NCI-H510A (cell line): Measurements from ENCODE around the gene SEC23A.

Experiments
- DNase-seq: peaks from one replicate; lab custom pipeline; 2025; lab: John Stamatoyannopoulos, UW

Gene SEC23A

DNA sequence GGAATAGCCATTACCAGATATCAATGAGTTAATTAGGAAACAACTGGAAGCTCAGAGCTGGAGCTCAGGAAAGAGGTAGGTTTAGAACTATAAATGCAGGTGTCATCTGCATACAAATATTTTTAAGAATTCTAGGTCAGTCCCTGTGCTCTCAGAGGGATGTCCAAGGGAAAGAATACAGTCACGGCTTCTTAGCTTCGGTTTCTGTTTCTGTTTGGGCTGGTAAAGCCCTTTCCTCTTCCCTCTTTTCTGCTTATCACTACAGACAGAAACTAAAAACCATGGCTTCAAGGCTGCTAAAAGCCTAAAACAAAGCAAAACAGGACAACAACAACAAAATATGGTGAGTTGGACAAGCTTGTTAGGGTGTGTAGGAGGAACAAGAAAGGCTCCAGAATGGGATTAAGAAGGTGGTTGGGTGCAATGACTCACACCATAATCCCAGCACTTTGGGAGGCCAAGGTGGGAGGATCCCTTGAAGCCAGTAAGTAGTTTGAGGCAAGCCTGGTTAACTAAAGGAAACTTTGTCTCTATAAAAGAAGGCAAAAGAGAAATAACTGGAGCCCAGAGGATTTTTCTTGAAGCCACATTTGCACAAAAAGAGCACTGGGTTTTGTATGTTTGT lies 113.0 kb downstream of the SEC23A start:
- DNase-seq: no peak

DNA sequence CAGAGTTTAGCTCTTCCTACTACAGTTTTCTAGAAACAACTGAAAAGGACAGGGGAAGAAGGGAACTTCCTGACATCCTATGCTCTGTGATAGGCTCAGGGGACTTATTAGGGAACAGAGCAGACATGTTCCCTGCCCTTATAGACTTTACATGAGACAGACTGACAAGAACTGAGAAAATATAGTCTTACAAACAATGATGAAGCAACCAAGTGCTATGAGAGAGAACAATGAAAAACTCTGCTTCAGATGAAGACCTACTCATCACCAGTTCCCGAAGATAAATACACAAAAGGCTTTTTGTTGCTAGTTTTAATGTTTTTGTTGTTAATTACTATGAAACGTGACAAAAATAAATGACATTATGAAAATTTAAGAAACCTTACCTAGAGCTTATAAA lies 115.3 kb downstream of the SEC23A start:
- DNase-seq: no peak

DNA sequence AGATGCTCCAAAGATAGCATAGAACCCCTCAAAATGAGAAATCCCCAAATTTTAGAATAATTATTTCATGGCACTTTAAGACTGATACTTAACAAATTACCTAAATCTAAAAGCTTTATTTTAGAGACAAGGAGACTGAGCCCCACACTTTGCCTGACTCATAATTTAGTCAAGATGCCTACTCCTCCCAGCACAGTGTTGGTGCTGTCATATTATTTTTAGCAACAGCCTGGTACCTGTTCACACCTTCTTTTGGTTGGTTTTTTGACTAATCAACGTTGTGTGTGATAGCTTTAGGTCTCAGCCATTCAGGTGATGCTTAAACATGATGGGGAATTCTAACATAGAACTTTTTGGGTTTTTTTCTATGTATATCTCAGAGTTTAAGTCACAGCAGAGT lies 120.2 kb downstream of the SEC23A start:
- DNase-seq: no peak

DNA sequence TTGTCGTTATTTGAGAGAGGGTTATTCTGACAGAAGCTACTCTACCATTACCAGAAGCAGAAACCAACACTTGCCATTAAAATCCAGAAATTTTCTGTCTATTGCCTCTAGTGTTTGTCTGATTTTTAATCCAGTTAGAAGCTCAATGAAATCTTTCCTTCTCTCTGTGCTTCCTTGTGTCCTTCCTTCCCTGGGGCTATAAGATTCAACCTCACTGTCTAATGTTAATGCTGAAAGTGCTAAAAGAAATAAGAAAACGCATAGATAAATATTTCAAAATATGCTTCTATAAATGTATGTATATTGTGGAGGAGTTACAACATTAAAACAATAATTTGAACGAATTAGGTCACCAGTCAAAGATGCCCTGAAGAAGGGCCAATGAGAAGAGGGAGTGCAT lies 120.8 kb downstream of the SEC23A start:
- no peak for DNase-seq
